NCI-H526 treated with DMSO at 0.1 percent for 48 hours (cell line): ENCODE results near the gene CSMD2.

Source experiments
- DNase-seq: peaks from one replicate; lab custom pipeline; 2025; lab: John Stamatoyannopoulos, UW

Gene CSMD2

DNA sequence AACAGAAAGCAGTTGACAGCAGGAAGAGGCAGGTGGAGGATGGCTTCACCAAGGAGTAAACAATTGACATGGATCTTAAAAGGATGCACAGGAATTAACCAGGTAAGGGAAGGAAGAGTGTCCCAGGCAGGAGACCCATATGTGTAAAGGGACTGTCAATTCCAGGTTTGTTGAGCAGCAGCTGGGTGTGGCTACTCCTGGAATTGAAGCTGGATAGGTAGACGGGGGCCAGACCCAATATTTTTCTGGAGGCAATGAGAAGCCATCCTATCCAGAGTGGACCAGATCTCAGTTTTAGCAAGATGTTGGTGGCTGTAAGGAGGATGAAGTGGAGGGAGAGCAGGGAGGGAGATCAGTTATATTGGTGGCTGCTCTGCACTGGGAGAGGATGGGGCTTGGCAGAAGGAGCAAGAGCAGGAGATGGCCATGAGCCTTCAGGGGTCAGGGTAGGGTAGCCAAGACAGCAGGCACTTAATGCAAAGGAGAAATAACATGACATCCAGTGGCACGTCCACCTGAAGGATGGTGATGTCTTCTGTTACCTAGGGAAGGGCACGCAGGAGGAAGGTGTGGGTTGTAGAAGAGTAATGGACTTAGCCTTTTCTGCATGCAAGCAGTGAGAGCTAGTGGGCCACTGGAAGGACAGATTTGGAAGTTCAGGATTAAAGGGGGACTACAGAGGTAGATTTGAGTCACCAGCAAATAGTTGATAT, 447.9 kb downstream of the CSMD2 start:
- no peak for DNase-seq

DNA sequence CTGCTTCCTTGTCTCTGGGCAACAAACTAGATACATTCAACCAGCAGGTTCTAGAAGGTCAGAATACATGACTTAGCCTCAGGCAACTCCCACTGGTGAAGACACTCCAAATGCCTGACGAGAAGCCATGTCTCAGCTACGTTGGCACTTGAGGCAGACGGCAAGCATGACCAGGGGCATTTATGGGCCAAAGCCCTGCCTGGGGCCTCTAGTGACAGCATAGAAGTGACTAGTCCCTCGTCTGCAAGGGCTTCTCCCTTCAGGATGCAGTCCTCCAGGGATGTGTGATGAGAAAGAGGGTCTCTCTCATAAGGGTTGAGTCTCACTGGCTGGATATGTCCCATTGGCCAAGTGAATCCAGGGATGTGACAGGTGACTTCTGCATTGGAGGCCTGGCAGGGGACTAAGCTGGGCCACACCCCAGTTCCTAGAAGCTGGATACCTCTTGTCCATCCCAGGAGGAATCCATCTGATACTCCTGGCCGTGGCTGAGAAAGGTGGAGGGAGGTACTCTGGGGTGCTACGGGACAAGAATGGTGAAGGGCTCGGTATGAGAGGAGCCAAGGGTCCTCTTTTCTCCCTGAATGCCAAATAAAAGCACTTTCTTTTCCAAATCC, 449.7 kb downstream of the CSMD2 start:
- no peak for DNase-seq

DNA sequence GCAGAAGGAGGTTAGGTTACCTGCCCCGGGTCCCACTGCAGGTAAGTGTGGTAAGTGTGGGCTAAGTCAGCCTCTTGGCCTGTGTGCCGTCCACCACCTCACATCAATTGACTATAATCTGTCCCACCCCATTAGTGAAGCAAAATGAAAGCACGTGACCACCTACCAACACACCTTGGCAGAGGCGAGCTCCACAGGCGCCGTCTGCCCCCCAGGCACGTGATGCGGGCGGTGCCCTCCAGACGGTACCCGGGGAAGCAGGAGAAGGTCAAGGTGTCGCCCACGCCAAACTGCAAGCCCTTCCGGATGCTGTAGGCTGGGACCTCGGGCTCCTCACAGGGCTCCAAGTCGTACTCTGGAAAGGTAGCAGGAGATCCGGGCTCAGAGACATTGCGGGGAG, 450.6 kb downstream of the CSMD2 start:
- no peak for DNase-seq

DNA sequence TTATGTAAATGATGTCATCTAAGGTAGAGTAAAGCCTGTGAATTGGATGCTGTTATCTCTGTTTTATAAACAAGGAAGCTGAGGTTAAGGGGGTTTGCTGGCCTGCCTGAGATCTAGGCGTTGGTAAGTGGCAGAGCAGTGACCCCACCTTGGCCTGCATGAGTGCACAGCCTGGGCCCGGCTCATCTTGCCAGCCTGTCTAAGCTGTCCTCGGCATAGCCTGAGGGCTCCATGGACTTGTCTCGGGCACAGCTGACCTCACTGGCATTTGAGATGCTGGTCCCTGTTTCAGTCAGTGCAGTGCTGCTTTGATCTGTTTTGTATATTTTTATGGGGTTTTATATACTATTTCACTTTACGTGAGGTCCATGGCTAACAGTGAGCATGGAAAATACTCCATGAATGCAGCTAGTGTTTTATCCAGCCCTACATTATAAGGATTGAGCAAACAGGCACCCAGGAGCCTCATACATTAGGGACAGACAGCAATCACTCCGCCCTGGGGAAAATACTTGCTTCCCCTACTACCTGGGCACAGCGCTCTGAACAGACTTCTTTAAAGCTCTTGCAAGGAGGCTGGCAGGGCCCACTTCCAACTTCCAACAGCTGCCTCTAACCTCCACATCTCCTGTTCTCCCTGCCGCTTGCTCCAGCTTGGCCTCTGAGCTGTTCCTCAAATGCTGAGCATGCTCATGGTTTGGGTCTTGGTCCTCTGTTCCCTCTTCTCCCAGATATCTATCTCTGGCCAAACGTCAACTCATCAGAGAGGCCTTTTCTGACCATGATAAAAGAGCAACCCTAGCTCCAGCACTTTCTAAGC, 451.8 kb downstream of the CSMD2 start:
- DNase-seq, result no peak

DNA sequence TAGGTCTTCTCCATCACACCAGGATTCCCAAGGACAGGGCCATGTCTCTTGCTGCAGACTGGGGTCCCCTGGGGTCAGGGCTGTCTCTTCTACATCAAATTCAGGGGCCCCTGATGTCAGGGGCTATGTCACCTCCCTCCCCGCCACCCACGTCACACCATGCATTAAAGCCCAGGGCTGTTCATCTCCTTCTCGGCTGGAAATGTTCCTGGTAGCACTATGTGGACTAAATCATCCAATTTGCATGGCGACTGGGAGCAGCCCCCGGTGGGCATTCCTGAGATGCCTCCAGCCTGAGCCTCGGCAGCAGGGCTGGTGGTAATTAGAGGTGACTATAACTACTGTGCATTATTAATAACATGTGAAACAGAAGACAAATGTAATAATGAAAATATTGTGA, 452.8 kb downstream of the CSMD2 start:
- DNase-seq, result peak; percentile 73

DNA sequence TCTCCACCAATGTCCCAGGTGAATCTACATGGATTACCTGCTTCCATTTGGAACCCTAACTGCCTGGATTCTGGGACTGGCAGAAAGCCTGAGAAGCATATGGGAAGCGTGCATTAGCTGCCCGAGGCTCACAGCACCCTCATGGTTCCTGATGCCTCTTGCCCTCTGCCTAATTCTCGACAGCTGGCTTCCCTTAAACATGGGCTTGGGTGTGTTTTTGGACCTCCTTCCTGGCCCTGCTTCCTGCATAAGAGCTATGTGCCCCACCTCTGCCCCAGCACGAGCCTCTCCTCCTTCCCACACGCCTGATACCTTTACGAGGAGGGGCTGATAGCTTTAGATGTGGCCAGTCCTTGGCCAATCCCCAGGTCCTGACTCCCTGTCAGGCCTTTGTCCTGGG, 453.5 kb downstream of the CSMD2 start:
- DNase-seq, result no peak

DNA sequence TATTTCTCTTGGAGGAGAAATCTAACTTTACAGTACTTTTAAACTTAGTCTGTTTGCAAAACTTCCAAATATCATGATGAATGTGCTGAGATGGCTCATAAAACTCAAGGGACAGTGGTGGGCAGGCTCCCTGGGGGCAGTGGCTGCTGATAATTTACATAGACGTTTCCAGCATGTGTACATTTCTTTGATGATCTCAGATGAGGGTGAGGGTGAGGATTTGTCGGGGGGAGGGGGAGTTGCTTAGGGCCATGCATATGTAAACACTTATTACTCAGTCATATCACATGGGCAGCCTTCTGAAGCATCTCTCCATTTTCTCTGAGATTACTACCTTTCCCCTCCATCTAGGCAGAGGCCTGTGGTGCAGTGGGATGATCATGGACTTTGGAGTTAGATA, 454.1 kb downstream of the CSMD2 start:
- DNase-seq, result peak; percentile 96

DNA sequence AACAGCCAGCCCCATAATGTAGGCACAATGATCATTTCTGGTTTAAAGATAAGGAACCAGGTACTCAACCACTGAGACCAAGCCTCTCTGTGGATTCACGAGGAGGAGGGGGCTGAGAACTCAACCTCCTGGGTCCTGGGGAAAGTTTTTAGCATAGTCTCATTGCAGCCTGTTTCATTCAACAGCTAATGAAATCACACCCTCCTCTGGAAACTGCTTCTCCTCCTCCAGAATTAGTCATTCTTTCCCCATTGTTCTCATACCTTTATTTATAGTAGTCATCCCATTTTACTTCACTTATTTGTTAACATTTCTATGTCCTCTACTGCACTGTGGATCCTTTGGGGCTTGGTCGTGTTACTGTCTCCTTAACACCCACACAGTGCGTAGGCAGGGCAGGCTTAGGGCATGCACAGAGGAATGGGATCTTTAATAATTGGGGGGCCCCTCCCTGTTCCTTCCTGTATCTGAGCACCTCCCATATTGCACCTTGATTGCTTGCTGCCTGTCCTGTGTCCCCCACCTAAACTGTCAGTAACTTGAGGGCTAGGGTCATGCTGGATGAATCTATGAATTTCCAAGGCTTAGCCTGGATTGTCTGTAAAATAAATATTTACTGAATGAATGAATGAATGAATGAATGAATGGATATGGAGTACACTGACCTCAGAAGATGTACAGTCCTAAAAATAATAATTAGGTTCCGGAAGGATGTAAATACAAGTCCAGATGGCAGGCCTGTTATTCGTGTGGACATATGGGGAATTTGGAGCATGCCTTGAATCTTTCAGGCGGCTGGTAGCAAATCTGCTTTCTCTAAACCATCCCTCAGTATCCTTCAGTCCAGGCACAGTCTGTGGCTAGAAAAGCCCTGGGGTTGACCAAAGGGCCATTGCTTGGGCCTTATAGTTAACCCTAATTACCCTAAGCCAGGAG, 455.0 kb downstream of the CSMD2 start:
- no peak for DNase-seq

DNA sequence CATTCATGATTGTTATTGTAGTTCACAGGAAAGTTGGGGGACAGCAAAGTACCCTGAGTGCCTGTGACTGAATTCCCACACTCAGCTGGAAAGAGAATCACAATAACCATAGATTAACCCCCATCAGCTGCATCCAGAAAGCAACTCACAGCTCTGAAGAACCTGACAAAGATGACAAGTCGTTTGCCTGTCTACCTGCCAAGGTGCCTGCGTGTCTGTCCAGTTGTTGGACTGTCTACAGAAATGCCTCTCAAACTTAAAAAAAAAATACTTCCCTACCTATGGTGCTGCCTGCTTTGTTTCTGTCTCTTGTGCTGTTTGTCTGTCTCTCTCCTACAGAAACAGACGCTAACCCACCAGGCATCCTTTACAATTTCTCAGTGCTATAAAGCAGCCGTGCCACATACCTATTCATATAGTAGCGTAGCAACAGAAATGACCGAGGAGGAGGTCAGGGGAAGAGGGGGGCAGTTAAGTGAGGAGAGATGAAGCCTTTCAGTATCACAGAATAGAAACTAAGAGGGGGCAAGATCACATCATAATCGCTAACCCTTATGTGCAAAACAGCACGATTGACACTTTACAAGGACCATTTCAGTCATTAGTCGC, 455.8 kb downstream of the CSMD2 start:
- DNase-seq, result no peak

DNA sequence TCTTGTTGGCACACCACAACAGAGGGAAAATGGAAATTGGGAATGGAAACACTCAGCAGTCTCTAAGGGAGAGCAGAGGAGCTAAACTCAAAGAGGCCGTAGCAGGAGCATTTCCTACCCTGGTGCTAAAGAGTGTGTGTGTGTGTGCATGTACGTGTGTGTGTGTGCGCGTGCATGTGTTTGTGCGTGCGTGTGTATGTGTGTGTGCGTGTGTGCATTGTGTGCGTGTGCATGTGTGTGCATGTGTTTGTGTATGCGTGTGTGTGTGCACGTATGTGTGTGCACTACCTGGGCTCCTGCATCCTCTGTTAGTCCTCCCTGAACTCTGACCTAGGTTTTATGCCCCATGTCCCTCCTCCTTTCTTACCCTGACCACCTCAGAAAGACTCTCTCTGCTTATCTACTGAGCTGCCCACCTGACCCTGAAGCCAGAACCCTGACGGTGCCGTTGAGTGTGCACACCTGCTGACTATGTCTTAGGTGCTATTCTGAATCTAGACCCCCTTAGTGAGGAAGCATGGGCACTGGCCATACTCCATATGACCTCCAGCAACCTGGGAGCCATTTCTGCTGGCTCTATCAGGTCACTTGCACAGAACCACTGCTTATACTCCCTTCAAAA, 458.3 kb downstream of the CSMD2 start:
- no peak for DNase-seq

DNA sequence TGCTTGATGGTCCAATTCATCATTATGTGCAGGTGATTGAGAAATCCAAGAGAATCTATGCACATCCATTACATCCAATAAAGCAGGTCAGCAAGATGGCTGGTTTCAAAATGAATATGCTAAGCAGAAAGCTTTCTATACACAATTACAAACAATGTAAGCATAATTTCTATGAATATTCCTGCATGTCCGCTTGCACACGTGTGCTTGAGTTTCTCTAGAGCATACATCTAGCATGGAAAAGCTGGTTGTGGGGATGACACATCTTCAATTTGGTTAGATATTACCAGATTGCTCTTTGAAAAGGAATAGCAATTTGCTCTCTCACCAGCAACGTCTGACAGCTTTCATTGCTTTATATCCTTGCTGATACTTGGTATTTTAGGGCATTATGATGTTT, 461.6 kb downstream of the CSMD2 start:
- no peak for DNase-seq

DNA sequence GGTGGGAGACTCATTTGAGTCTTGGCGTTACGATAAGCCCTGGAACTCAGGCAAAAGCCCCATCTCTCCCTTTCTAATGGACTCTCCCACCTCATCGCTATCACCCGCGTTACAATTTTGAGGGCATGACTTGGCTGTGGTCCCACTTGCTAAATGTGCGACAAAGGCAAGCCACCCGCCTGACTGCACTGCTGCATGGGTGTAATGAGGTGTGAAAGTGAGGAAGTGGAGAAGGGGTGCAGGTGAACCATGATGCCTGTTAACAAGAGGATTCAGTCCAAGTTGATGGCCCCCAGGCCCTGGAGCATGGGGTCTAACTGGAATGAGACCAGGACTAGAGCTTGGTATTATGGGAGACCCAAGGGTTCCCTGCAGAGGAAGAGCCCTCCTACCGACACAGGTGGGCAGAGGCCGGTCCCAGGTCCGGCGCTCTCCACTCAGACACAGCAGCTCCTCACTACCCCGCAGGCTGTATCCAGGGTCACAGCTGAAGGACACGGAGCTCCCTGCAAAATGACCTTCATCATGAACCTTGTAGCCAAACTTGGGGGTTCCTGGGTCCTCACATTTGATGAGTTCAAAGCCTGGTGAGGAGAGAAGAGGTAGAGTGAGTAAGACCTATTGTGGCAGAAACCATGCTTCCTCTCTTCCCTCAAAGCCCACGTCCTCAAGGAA, 466.5 kb downstream of the CSMD2 start:
- DNase-seq, result no peak

DNA sequence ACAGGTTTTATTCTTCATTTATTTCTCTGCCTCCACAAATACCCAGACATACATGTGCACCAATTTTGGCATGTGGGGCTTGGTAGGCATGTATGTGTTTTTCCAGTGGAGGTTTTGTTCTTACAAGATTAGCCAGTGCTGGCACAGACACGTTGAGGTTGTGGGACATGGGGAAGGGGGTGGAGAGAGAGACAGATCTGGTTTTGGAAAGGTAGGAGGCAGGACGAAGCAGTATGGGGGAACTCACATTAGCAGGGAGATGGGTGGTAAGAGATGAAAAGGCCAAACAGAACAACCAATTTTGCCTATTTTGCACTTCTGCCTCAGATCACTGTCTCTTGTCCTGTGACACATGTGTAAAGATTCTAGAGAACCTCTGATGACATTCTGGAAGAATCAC, 467.2 kb downstream of the CSMD2 start:
- no peak for DNase-seq

DNA sequence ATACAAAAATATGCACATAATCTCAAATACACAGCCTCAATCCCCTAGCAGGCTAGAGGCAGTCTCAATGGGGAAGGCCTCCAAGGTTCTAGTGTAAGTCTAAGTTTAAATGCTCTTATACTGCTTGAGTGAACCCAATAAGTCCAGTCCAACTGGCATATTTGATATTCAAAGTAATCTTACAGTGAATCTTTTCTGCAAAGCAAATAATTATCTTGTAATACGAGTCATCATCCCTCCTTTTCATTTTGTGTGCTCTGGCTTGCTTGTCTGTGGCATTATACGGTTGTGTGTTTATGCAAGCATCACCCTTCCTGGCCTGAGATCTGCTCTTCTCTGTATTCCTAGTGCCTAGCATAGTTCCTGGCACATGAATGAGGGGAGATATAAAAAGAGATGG, 468.1 kb downstream of the CSMD2 start:
- DNase-seq, result peak; percentile 82

DNA sequence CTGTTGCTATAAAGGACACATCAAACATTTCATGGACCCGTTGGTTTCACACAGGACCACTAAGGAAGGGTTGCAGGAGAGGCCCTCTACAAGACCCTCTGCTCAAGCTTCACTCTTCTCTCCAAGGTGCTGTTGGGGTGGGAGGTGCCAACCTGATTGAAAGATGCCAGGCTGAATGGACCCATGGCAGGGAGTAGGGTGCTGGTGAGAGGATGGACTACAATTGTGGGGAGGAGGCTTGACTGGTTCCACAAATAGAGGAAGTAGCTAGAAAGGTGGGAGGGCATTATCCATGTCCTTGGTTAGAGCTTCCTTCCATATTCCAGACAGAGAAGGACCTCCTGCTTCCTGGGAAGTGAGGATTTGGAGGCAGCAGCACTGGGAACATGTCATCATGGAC, 468.7 kb downstream of the CSMD2 start:
- no peak for DNase-seq

DNA sequence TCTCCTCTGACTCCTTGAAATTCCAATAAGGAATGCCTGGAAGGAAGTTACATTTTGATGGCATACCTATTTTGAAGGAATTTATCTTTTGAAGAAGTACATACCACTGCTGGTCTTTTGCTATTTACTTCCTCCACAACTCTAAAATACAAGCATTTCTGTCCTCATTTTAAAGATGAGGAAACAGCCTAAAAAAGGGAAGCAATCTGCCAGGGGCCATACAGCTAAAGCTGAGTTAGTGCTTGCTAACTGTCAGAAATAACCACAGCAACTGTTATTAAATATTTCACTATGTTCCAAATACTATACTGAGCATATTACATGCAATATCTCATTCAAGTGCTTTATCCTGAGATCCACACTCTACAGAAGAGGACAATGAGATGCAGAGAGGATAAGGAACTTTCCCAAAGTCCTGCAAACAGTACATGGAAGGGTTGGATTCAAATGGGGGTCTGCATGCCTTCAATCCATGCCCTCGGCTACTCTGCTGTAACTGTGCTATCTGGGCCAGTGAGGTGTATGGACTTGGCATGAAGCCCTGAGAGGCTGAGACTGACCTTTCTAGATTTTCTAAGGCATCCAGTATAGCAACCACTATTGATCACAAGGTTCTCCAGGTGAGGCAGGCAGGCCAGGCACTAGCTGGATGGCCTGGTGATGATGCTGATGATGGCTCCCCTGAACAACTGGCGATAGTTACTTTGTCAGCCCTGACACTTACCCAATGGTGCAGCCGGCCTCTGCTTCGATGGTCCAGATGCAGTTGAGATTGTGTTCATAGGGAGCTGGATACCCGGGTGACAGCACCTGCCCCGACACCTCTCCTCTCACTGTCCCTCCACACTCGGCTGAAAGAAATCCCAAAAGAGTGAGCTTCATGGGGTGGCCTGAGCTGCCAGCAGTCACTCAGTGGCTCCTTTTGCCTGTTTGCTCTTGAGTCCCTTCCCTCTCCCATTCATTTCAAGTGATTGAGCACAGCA, 472.5 kb downstream of the CSMD2 start:
- DNase-seq, result no peak

DNA sequence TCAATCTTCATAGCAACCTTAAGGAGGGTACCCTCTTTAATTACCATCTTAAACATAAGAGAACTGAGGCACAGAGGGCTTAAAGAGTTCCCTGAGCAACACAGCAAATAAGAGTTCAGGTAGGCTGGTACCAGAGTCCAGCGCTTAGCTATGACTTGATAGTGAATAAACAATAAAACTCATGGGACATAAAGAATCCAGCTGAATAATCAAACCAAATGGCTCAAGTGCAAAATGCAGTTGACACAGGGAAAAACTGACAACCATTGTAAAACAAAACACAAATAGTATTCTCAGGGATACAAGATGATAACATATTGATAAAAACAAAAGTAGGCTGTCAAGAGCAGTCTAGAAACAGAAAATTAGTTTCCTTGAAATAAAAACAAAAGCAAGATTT, 478.0 kb downstream of the CSMD2 start:
- no peak for DNase-seq

DNA sequence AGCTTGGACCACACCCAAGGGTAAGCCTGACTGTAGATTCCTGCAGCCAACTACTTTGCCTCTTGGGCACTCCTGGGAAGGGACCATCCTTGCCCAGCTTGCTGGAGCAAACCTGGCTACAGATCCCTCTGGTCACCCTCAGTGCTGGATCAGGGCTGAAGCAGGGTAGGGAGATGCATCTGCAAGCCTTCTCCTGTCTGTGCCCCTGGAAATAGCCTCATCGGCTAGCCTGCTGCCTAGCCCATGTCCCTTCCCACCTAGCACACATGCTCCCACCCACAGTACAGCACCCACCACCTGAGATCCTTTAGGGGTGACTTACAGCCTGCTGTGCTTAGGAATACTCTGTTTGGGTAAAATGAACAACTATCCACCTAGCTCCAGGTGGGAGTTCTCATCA, 478.5 kb downstream of the CSMD2 start:
- DNase-seq, result no peak

DNA sequence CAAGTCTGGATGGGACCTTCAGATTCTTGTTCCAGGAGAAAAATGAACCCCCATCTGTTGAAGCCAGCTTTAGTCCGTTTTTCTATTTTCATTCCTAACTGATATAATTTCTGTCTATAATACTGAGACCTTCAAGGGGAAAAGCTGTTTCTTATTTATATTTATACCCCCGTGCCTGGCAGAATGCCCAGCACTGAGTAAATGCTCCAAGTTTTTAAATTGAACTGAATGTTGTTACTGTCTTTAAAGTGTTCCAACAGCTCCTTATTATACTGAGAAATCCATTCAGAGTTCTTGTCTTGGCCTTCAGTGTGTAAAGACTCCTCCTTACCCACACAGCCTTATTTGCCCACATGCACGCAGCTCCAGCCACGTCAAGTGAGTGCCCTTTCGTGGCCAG, 479.8 kb downstream of the CSMD2 start:
- DNase-seq, result no peak
